Measurements from ENCODE around the gene MPG.

The MPG gene

DNA sequence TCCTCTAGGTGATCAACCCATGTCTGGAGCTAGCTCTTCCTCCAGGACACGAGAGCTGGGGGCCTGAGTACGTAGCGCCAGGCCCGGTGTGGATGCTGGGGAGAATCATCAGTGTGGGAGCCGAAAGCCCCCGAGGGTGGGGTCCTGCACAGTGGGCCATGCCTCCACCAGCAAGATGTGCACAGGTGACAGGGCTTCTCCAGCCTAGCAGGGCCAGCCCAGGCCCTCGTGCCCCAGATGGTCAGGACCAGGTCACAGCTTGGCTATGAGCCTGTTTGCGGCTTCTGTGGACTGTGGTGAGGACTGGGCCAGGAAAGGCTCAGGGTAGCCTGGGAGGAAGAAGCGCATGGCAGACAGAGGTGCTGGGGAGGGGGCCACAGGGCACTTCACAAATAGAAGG, 7.8 kb downstream of the MPG start:
- DNase-seq = no peak

GRCh38 chr16:86483-86952, 8.5 kb downstream of the MPG start:
- DNase-seq = no peak

- no peak for DNase-seq
Observed at GRCh38 chr16:88613-89012, 10.6 kb downstream of the MPG start.

DNA sequence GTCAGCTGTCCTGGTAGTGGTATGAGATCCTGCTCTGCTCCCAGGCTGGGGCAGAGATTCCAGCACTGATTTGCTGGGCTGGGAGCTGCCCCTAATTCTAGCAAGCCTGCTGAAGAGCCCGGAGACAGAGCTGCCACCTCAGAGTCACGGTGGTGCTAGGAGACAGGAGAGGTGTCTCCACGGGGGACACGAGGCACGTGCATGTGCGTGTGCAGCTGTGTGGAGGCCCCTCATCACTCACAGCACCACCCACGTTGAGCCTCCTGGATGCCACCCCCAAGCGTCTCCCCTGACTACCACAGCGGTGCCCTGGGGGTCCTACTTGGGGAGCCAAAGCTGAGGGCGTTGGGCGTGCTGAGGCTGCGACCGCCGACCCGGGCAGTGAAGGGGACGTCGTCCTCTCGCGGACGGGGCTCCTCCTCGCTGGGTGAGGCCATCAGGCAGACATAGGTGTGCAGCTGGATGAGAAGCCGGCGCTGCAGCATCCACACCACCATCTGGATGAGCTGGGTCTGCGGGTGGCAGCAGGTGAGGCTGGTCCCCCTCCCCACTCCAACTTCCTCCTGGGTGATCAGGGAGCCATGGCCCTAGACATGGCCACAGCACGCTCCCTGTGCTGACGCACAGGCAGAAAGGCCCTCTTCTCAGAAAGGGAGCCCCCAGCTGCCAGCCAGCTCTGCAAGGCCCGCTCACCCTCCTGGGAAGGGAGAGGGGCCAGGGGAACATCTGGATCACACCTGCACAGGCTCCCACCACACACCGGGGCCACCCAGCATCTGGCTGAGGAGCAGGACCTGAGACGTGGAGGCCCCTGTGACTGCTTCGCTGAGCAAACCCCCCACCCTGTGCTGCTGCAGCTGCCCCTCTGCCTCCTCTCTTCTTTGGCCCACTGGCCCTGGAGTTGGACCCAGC, 11.6 kb downstream of the MPG start:
- DNase-seq = no peak

GRCh38 chr16:91484-91883, 13.5 kb downstream of the MPG start:
- no peak for DNase-seq

DNA sequence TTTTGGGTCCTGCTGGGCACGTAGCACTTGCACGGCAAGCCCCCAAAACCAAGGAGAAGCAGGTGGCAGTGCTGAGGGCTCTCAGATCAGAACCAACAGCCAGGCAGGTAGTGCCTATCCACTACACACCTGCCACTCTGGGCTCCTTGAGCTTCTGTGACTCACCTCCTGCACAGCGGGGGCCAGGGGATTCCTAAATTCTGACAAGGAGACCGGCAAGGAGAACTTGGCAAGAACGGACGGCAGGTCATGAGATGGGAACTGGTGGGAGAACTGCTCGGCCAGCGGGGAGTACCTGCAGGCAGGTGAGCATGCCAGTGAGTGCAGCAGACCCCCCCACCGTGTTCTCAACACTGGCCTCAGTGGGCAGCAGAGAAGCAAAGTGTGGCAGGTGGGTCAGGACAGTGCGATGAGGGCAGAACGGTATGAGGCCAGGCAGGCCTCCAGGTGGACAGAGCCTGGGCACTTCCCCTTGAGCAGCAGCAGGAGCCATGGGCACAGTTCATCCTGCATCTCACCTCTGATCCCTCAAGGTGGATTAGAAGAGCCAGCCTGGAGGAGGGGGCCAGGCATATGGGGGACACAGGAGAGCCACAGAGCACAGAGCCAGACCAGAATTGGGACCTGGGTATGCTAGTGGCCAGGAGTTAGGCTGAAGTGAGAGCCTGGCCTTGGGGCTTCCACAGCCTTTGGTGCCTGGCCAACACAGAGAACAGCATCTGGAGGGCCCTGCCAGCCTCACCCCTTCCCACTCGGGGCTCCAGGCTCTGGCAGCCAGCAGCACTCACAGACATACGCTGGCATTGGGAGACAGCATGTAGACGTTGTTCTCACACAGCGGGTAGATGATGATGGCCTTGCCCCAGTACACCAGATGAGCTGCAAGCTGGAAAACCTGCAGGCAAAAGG, 14.7 kb downstream of the MPG start:
- DNase-seq = no peak

- DNase-seq = no peak
Observed at GRCh38 chr16:94918-95265, 16.9 kb downstream of the MPG start.

GRCh38 chr16:96935-97381, 18.9 kb downstream of the MPG start:
- DNase-seq = peak; percentile 57

GRCh38 chr16:97822-98221, 19.8 kb downstream of the MPG start:
- DNase-seq = no peak

- no peak for DNase-seq
Observed at GRCh38 chr16:100989-101388, 23.0 kb downstream of the MPG start.

DNA sequence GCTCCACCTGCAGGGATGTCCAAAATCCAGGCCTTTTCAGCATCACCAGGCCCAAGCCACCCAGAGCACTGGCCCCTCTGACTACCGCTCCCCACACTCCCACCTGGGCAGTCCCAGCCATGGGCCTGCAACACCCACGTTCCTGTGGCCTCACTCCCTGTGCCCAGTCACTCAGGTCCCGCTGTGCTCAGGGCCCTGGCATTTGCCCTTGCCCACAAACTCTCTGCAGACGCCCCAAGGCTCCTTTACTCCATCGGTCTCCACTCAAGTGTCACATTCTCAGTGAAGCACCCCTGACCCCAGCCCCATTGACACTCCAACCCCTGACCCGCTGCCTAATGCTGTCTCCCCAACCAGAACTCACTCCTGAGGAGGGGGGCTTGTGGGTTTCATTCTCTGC, 23.6 kb downstream of the MPG start:
- DNase-seq = no peak

DNA sequence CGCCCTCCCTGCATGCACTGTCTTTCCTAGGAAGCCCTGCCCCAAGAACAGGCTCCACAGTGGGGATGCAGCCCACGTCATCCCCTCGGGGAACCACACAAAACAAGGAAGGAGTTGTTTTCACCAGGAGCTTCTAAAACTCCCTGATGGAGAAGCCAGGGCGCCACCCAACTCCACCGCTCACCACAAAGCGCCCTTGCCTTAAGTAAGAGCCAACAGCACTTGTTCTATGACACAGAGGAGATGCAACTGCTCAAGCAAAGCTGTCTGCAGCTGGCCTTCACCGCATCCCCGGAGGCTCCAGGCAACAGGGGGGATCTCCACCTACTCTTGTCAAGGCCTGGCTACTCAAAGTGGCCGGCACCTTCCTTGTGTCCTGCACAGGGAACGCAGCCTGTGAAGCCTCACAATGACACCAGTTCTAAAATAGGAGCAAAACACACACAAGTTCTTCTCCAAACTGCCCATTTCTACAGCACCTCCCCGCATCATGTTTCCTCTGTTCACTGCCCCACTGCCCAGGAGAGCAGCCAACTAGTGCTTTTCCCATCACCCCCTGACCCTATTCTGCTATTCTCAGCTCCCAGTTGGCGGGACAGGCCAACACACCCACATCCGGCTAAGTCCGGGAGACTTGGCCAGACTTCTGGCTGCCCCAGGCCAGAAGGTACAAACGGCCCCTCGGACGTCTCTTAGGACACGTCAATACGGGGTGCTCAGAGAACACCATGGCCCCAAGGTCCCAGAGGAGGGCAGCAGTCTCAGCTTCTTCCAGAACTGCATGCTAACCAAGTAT, 24.2 kb downstream of the MPG start:
- DNase-seq = no peak

DNA sequence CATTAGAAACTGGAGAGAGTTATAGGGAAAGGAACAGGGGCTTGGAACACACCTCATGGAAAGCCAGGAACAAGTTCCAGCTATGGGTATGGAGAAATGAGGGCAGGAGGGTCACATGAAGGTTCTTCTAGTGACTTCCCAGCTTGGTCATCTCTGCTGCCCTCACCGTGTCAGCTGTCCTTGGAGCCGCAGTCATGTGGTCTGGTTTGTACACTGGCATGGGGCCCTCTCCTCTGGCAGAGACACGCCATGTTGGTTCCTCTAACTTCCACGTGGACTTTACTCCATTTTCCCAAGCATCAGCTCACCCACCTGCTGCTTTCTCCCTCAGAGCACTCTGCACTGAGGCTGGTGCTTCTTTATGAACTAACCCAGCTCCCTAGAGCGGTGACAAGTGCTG, 26.3 kb downstream of the MPG start:
- no peak for DNase-seq

- no peak for DNase-seq
Observed at GRCh38 chr16:104928-105327, 26.9 kb downstream of the MPG start.

DNA sequence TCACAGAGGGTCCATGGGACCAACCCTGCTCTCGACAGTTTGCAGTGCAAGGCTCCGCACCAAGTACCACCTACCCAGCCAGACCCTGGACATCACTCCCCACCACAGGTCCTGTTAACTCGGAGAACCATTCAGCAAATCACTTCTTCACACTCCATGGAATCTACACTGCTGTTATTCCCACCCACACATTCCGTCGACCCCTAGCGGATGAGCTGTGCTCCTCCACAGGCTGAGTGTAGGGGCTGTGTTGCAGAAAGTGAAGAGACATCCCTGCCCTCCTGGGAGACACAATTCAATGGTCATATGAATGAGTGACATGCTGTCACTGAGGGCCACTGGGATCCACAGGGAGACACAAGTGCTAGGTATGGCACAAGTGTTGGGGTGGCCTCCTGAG, 27.5 kb downstream of the MPG start:
- DNase-seq = no peak

DNA sequence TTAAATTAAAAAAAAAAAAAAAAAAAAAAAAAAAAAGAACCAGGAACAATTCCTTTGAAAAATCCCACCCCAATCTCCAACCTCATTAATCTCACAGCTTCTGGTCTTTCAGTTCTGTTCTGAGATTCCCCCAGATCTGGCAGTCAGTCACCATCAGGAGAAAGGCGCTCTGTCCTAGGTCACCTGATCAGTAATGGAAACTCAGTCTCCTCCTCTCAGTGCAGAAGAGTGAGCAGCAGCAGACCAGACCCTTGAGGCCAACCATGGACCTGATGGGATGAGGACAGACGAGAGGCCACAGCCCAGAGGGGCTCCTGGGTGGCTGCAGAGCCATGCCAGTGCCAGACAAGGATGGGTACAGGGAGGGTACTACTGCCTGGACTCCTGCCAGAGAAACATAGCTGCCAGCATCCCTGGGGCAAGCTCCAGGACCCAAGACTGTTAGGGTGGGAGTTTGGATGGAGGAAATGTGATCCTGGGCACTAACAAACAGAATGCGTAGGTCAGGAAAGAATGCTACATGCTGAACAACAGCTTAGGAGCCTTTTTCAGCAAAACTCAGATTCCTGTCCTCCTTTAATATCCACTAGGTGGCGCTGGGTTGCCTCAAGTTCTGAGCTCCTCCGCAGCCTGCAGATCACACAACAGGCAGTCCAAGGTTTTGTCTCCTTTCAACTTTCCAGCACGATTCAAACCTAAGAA, 28.7 kb downstream of the MPG start:
- DNase-seq = peak; percentile 47

GRCh38 chr16:112153-112840, 34.3 kb downstream of the MPG start:
- no peak for DNase-seq

GRCh38 chr16:114327-114726, 36.3 kb downstream of the MPG start:
- no peak for DNase-seq

DNA sequence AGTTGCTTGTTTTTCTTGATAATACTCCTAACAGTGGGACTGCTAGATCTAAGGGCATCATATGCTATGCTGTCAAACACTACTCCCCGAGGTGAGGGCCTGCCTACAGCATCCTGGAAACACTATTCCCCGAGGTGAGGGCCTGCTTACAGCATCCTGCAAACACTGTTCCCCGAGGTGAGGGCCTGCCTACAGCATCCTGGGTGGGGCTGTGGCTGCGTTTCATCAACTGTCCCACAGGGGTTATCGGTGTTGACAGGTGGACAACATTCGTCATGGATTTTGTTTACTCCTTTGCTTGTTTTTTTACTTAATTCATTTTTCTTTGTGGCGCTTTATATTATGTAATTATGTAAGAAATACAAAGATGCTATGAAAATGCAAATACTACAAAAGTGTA, 38.0 kb downstream of the MPG start:
- no peak for DNase-seq

DNA sequence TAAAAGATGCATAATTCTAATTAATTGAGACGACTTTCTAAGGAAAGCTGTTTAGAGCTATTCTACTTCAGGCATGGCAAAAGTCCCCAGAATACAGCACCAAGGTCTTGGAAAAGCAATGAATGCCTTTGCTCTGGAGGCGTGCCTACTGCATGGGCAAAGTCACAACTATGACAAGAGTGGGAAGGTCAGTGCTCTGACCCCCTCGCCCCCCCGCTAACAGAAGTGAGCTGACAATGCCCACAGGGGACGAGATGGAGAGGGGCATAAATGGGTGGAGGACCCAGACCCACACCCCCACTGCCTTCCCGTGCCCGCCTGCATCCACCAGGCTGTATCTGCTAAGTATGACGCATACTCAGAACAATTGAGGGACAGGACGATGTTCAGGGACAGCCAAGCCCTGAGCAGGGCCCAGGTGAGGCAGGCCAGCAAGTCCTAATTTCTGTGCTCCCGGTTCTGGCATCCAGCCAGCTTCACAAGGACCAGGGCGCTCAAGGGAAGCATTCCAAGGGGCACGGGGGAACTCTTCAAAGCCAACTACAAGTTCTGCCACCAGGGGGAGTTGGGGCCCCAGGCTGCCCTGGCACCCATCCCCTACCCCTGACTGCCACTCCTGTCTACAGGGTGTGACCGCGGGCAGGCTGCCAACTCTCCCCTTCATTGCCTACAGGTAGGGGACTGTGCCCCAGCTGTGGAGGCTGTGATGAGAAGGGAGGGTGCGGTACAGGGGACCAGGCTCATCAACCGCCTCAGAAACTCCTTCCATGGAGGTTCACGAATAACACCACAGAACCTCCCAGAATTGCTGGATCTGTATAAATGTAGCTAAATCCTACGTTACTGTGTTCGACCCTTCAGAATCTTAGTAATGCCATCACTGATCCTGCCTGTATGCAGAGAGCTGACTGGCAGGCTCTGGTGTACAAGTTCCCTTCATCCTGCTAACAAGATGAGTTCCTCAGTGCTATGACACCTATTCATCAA, 39.6 kb downstream of the MPG start:
- DNase-seq = peak; percentile 47
